NCI-H2107 (cell line): ENCODE results near the gene TLE4.
"Not testable (repeated sequence)": the region's sequence is repeated elsewhere in the genome, so short reads cannot be mapped to it uniquely, and the experiment has no call there.

Experiments used
- DNase-seq: peaks from one replicate; lab custom pipeline; 2025; lab: John Stamatoyannopoulos, UW

Gene TLE4

GRCh38 chr9:79571309-79572031 lies at the start of gene TLE4:
Gene TLE4, plus strand, starts transcription at chr9:79571965. Its CDS starts 826 bp downstream, at chr9:79572791.
- peak; percentile 97 for DNase-seq

GRCh38 chr9:79522793-79523192 lies 49.0 kb upstream of the TLE4 start:
- DNase-seq: no peak

- DNase-seq: no peak
Measured at GRCh38 chr9:79524266-79524665, 47.5 kb upstream of the TLE4 start.

- no peak for DNase-seq
Measured at GRCh38 chr9:79526149-79526672, 45.6 kb upstream of the TLE4 start.

DNA sequence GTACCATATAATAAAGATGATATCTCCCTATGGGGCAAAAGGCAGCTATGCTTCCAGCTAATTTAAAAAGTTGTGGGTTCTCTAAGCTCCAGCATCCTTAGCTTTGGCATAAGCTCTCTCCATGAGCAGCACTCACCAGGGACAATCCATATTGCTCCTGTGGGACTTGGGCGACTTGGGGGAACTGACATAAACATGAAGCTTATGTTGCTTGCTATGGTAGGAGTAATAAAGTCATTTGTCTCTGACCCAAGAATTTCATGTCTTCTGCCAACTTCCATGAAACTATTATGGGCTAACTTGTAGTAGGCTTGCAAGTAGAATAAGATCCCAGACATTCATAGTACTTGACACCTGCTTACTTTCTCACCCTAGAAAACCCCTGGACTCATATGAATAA lies 36.2 kb upstream of the TLE4 start:
- DNase-seq: no peak

DNA sequence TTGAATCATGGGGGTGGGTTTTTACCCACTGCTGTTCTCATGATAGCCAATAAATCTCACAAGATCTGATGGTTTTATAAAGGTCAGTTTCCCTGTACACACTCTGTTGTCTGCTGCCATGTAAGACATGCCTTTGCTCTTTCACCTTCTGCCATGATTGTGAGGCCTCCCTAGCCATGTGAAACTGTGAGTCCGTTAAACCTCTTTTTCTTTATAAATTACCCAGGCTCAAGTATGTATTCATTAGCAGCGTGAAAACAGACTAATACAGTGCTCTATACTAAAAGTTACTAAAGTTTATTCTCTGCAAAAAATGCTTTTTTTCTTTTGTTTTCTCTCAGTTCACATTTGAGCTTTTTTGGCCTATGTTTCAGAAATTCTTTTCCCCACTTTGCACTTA lies 33.9 kb upstream of the TLE4 start:
- no peak for DNase-seq

- DNase-seq: no peak
Measured at GRCh38 chr9:79542735-79543620, 28.8 kb upstream of the TLE4 start.

GRCh38 chr9:79544375-79544774 lies 27.4 kb upstream of the TLE4 start:
- DNase-seq: not testable (repeated sequence)

DNA sequence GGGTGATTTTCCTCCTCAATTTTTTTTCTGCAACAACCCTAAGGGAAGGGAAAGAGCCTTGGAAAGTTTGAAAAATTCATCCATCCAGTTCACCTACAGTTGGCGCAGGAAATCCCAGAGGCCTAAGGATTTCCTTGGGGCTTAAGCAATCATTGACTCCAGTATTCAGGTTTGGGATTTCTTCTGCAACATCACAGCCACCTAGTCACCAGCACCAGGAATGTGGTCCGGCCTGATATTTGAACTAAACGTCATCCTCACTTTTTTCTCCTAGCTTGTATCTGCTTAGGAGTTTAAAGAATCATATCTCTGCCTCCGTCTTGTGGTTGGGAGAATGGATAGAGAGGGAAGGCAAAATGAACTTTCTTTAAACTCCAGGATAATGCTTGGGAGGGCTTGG lies 20.2 kb upstream of the TLE4 start:
- no peak for DNase-seq

GRCh38 chr9:79551994-79552393 lies 19.8 kb upstream of the TLE4 start:
- DNase-seq: no peak

- DNase-seq: no peak
Measured at GRCh38 chr9:79555474-79556089, 16.2 kb upstream of the TLE4 start.

- peak; percentile 5 for DNase-seq
Measured at GRCh38 chr9:79559495-79560181, 12.1 kb upstream of the TLE4 start.

DNA sequence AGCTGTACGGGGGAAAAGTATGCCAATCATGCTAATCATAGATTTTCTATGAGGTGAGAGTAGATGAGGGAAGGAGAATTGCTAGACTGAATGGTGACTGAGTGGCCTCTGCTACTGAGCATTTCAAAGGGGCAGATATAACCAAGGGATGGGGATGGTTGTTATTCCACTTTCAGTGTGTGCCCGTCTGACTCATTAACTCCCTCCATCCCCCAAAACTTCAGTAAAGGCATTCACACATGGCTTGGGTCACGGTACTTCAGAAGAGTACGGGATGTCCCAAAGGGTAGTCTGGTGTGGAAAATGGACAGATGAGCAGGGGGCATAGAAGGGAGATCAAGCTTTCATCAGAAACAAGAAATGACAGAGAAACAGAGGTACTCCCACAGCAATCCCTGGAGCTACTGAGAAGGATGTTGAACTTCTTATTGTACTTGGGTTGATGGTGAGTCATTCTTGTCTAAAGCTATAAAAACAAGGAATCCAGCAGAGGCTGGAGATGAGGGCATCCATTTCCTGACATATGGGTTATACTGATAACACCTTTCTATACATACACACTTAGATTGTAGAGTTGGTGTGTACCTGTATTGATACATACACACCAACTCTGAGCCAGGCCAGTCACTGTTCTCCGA lies 8.9 kb upstream of the TLE4 start:
- DNase-seq: no peak

DNA sequence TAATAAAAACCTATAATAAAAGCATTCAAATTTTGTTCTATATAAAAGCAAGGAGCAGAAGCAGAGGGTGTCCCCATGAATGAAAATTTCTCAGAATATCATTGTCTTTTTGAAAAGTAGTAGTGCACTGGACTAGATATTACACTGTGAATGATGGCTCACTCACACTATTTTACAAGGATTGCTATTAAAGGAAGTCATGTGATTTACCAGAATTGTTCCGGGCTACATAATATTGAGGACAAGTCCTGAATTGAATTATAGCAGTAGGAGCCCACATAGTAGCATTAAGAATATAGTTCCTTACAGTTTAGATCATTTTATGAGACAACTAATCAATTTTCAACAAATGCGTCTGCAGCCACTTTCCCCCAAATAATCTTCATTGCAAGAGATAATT lies 7.7 kb upstream of the TLE4 start:
- DNase-seq: no peak

GRCh38 chr9:79565245-79565644 lies 6.5 kb upstream of the TLE4 start:
- DNase-seq: no peak

DNA sequence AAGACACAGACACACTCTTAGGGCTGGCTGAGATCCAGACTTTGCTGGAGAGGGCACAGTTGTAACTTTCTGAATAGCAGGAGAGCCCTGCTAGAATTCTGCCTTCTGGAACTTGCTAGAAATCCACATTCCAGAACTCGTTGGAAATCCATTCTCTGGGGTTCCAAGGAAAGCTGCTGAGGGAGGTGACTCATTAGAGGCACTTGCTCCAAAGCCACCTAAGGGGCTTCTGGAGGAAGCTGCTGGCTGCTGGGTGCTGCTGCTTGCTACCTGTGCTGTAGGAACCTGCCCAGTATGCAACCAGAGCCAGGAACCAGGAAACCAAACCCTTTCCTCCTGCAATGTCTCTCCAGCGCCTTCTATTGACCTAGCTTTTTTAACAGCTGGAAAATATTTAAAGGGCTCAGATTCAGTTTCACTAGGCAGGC lies 4.1 kb upstream of the TLE4 start:
- DNase-seq: no peak

DNA sequence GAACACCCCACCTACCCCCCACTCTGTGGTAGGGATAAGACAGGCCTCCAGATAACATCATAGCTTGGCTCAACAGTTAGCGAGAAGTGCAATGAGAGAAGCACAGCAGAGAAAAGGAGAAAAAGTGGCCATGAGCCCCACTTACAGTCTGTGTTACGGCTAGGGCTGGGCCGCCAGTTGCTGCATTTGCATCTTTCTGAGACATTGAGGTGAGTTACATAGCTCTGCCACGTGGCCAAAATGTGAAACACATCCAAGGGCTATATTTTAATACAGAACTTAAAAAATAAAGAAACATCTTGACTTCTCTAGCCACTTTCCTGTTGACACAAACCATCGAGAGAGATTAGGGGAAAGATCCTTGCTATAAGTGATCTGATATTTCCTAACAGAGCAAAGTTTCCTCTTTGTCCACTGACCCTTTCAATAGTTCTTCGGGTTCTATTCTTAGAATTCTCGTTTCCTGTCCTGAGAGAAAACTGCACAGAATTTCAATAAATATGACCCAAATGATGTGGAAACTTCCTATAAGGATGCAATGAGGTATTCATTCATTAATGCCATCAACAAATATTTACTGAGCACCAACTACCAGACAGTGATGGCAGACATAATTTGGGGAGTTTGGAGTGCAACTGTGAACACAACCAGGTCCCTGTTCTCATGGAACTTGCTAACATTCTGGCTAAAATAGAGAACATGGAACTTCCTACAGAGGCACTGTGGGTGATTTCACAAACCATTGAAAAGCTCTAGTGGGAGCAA lies 3.2 kb upstream of the TLE4 start:
- DNase-seq: no peak

- no peak for DNase-seq
Measured at GRCh38 chr9:79569814-79570447, 1.8 kb upstream of the TLE4 start.

GRCh38 chr9:79570448-79571308 lies 1.1 kb upstream of the TLE4 start:
- DNase-seq: no peak
